SU-DHL-6 (cell line): Measurements from ENCODE around the gene CDKL1.

ENCODE experiments used
- H2AFZ ChIP-seq: fragments of 200-600 bp; sonication (generic); 2 replicates; pipeline ENCODE4 v1.6.1; 2014; ENCODE audit warnings: low read depth, mild to moderate bottlenecking, moderate library complexity, mixed read lengths, antibody characterized with exemption, low read length; ENCODE audit not compliant: severe bottlenecking
- H3F3A ChIP-seq: fragments of 200-600 bp; shearing (Covaris generic); 2 replicates; pipeline ENCODE4 v1.6.0; 2016; ENCODE audit warnings: antibody characterized with exemption, mild to moderate bottlenecking; ENCODE audit not compliant: insufficient read depth
- H3K27ac ChIP-seq: fragments of 200-600 bp; sonication (generic); 2 replicates; pipeline ENCODE4 v1.5.1; 2016; ENCODE audit warnings: low read depth, mild to moderate bottlenecking, low read length, moderate library complexity, mixed read lengths
- H3K27me3 ChIP-seq: fragments of 200-600 bp; sonication (generic), shearing (Covaris generic); 2 replicates; pipeline ENCODE4 v1.6.0; 2014; ENCODE audit warnings: mild to moderate bottlenecking, low read length
- H3K36me3 ChIP-seq: fragments of 200-600 bp; sonication (generic); 2 replicates; pipeline ENCODE4 v1.6.1; 2014; ENCODE audit warnings: mild to moderate bottlenecking, low read length, mixed read lengths
- H3K4me2 ChIP-seq: fragments of 300-600, 200-600 bp; shearing (Covaris generic), sonication (generic); 2 replicates; pipeline ENCODE4 v1.6.0; 2014; ENCODE audit warnings: low read length, low read depth, mild to moderate bottlenecking; ENCODE audit not compliant: poor library complexity, severe bottlenecking
- H3K4me3 ChIP-seq: fragments of 200-600 bp; sonication (generic); 2 replicates; pipeline ENCODE4 v1.5.1; 2014; ENCODE audit warnings: antibody characterized with exemption, low read length, mild to moderate bottlenecking, mixed read lengths; ENCODE audit not compliant: insufficient read depth, poor library complexity, severe bottlenecking
- H3K79me2 ChIP-seq: fragments of 200-600 bp; sonication (generic); 2 replicates; pipeline ENCODE4 v1.6.1; 2014; ENCODE audit warnings: mild to moderate bottlenecking, low read length, moderate library complexity; ENCODE audit not compliant: insufficient read depth
- H3K9ac ChIP-seq: fragments of 200-600 bp; sonication (generic); 2 replicates; pipeline ENCODE4 v1.7.0; 2014; ENCODE audit warnings: mild to moderate bottlenecking, low read length
- H3K9me2 ChIP-seq: fragments of 200-600 bp; sonication (generic); replicated peaks from 2 replicates; pipeline ENCODE4 v1.6.1; 2014; ENCODE audit warnings: low read length; ENCODE audit not compliant: insufficient read depth
- H3K9me3 ChIP-seq: fragments of 200-600 bp; sonication (generic); 2 replicates; pipeline ENCODE4 v1.6.1; 2014; ENCODE audit warnings: low read length, mixed read lengths; ENCODE audit not compliant: insufficient read depth
- H4K20me1 ChIP-seq: fragments of 200-600 bp; sonication (generic); 2 replicates; pipeline ENCODE4 v1.6.1; 2014; ENCODE audit warnings: low read depth, mild to moderate bottlenecking, antibody characterized with exemption, low read length, moderate library complexity, mixed read lengths
- CTCF ChIP-seq: fragments of 200-600 bp; sonication (generic); IDR thresholded peaks from one replicate; pipeline ENCODE4 v1.5.1; 2017; ENCODE audit warnings: antibody characterized with exemption, mild to moderate bottlenecking, low read length, moderate library complexity; ENCODE audit not compliant: insufficient read depth, poor library complexity, severe bottlenecking
- EZH2phosphoT487 ChIP-seq: fragments of 200-600 bp; sonication (generic), shearing (Covaris generic); conservative IDR thresholded peaks from 2 replicates; pipeline ENCODE4 v1.6.1; 2018; ENCODE audit warnings: mild to moderate bottlenecking, antibody characterized with exemption, low read length, moderate library complexity, mixed read lengths

CDKL1 gene

GRCh38 chr14:50383618-50384225, 13.0 kb downstream of the CDKL1 start:
- Histone ChIP-seq H3K9ac (no peak overlapping the region), H3K9me2 (no peaks in the 10 kb centered on the region), H4K20me1 (no peaks in the 10 kb centered on the region), H3K36me3 (no peaks in the 10 kb centered on the region), H3K27me3 (no peaks in the 10 kb centered on the region), H2AFZ (no peak overlapping the region), H3K9me3 (no peaks in the 10 kb centered on the region), H3K4me3 (no peak overlapping the region), H3K4me2 (no peak overlapping the region), H3K27ac (no peak overlapping the region), H3F3A (no peaks in the 10 kb centered on the region), H3K79me2 (no peaks in the 10 kb centered on the region)
- TF ChIP-seq CTCF (no peak), EZH2phosphoT487 (no peak)

GRCh38 chr14:50381823-50382287, 14.8 kb downstream of the CDKL1 start:
- Histone ChIP-seq H3K9me2 (no peaks in the 10 kb centered on the region), H2AFZ (no peak overlapping the region)

GRCh38 chr14:50381008-50381407, 15.7 kb downstream of the CDKL1 start:
- H3F3A ChIP-seq, result no peaks in the 10 kb centered on the region
- no peaks in the 10 kb centered on the region for H3K36me3 ChIP-seq
- no peak overlapping the region for H3K4me3 ChIP-seq
- H3K4me2 ChIP-seq, result no peak overlapping the region
- no peak overlapping the region for H3K9ac ChIP-seq
- H4K20me1 ChIP-seq, result no peaks in the 10 kb centered on the region
- H3K79me2 ChIP-seq, result no peaks in the 10 kb centered on the region
- no peak overlapping the region for H2AFZ ChIP-seq
- no peaks in the 10 kb centered on the region for H3K9me2 ChIP-seq
- no peak overlapping the region for H3K27ac ChIP-seq
- H3K27me3 ChIP-seq, result no peaks in the 10 kb centered on the region
- H3K9me3 ChIP-seq, result no peaks in the 10 kb centered on the region
- TF ChIP-seq EZH2phosphoT487, result no peak
- TF ChIP-seq CTCF, result no peak

More at GRCh38 chr14:50381823-50382287, 14.8 kb downstream of the CDKL1 start:
- Histone ChIP-seq H3K36me3 (no peaks in the 10 kb centered on the region), H3K9me3 (no peaks in the 10 kb centered on the region), H3F3A (no peaks in the 10 kb centered on the region), H3K27me3 (no peaks in the 10 kb centered on the region), H3K27ac (no peak overlapping the region), H3K4me2 (no peak overlapping the region), H3K79me2 (no peaks in the 10 kb centered on the region), H4K20me1 (no peaks in the 10 kb centered on the region), H3K9ac (no peak overlapping the region), H3K4me3 (no peak overlapping the region)
- TF ChIP-seq CTCF (no peak), EZH2phosphoT487 (no peak)
